Activated CD4-positive, alpha-beta T cell treated with anti-CD3 and anti-CD28 coated beads for 4 hours (primary cell): ENCODE measurements around the gene ALG2.
A peak's percentile ranks its signal among the peaks of the same experiment; 100 is the strongest.
"Not testable (repeated sequence)": the region's sequence is repeated elsewhere in the genome, so short reads cannot be mapped to it uniquely, and the experiment has no call there.

Experiments
- DNase-seq, 2 donors: peaks; one replicate each; pipeline ENCODE4 v3.0.0-alpha.2; 2020

ALG2 gene

DNA sequence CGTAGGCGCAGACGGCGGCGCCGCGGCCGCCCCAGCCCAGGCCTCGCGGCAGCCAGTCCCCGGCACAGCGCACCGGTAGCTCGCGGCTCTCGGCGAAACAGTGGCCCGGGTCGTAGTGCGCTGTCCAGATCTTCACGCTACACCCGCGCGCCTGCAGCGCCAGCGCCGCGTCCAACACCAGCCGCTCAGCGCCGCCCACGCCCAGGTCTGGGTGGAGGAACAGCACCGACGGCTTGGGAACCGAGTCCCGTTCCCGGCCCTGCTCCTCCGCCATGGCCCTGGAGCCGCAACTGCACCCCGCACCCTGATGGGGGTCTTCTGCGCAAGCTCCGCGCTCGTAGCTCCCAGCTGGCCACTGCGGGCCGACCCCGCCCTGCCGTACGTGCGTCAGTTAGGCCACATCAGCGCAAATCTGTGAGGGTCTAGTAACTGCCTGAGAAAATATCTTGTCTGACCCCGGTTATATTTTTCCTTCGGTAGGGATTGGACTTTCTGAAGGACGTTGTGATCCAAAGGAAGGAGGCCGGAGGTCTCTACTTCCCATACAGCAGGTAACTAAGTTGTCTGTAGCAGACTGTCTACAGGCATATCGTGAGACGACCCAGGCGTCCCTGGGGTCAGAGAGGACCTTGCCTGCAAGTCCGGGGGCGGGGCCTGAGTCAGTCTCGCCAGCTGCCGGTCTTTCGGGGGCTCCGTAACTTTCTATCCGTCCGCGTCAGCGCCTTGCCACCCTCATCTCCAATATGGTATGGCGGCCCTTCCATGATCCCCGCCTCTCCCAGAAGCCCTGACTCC lies at the start of gene ALG2, which contains the start of gene SEC61B:
Gene ALG2 (minus strand): TSS at position 322 of the 795 bp plus-strand sequence. CDS start 48 bp downstream, at position 274.
Gene SEC61B (plus strand): TSS at position 662 of the 795 bp plus-strand sequence. CDS start 82 bp downstream, at position 744.
- DNase-seq, result peak; percentile 95 to 97

DNA sequence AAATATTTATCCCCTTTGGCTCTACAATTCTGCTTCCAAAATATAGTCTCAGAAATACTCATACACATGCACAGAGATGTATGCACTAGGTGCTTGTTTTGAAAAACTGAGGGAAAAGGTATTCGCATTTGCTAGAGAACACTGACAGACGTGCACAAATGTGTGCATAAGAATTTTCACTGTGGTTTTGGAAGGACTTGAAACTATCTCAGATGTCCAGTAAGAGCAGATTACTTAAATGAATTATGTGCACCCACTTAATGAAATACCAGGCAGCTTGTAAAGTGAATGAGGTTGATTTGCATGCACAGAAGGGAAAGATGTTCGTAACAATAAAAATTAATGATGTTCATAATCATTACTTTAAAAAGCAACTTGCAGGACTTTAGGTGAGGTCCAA lies 48.7 kb upstream of the ALG2 start:
- no peak for DNase-seq

DNA sequence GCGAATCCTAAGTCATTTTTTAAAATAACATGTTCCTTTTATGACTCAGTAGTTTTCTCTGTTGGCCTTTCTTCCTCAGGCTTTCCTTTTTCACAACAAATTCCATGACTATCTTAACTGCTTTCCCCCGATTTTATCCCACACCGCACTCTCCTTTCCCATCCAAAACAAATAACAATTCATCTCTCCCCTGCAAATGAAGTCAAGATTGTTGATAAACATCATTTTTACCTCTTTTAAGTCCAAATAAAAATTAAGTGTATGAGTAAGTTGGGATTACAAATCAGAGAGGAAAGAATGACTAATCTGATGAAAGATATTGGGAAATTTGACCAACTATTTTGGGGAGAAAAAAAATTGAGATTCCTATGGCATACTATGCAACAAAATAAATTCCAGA lies 47.7 kb upstream of the ALG2 start:
- no peak for DNase-seq

GRCh38 chr9:99266255-99267023 lies 44.7 kb upstream of the ALG2 start:
- DNase-seq, result peak; percentile 22 to 46

DNA sequence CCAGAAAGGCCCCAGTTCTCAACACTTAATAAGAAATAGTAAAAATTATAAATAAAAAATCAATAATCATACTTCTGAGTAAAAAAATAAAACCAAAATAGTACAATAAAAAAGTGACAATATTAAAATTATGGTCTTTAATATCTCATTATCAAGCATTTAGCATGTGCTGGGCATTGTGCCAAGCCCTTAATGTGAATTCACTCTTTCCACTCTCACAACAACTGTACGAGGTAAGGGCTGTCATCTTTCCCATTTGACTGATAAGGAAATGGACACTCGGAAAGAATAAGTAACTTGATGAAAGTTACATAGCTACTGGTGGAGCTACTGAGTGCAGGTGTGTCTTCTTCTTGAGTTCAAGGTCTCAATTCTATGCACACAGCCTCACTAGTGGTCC lies 43.9 kb upstream of the ALG2 start:
- no peak for DNase-seq

GRCh38 chr9:99264070-99264680 lies 42.4 kb upstream of the ALG2 start:
- peak in 1 of 2 donors; percentile 13 for DNase-seq

DNA sequence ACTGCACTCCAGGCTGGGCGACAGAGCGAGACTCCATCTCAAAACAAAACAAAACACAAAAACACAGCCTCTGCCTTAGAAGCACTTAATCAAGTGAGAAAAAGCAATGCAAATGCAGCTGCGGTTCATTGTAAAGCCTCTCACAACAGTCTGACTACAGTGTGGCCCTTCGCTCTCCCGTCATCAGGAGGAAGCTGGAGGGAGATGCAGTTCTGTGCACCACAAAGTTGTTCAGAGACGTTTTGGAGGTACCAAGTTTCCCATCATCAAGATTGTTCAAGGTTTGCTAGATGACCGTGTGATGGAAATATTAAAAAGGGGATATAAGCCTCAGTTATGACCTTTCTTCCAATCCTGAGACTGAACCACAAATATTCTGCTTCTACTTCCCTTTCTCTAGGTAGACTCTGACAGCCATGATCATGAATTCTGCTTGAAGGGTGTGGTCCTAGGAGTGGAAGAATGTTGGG lies 41.2 kb upstream of the ALG2 start:
- no peak for DNase-seq

GRCh38 chr9:99261923-99262322 lies 40.2 kb upstream of the ALG2 start:
- no peak for DNase-seq

GRCh38 chr9:99259231-99259918 lies 37.6 kb upstream of the ALG2 start:
- peak; percentile 22 to 26 for DNase-seq

GRCh38 chr9:99257723-99258389 lies 36.1 kb upstream of the ALG2 start:
- DNase-seq, result no peak

DNA sequence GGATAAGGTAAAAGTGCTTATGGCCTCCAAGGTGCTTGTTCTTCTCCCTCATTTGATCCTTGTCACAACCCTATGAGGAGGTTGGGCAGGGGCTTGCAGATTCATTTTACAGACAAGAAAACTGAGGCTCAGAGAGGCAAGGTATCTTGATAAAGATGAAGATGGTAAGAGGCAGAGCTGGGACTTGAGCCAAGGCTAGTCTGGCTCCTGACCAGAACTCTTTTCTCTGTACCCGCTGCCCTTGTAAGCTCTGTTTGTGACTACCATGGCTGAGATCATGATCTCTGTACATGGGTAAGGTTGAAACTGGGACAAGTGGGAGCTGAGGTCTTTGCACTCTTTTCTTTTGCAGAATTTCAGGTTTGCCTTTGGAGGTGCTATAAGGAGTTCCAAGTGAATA lies 33.9 kb upstream of the ALG2 start:
- DNase-seq, result no peak

- peak; percentile 64 to 72 for DNase-seq
These were observed 32.2 kb upstream of the ALG2 start for GRCh38 chr9:99253772-99254431.

DNA sequence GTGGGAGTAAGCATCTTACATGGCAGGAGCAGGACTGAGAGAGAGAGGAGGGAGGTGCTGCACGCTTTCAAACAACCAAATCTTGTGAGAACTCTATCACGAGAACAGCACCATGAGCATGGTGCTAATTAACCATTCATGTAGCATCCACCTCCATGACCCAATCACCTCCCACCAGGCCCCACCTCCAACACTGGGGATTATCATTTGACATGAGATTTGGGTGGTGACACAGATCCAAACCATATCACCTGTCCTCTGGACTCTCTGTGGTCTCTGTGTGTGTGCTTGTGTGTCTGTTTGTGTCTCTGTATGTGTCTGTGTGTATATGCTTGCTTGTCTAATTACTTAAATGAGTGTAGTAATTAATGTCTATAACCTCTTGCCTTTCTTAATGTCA lies 31.4 kb upstream of the ALG2 start:
- DNase-seq, result no peak

GRCh38 chr9:99251157-99251556 lies 29.4 kb upstream of the ALG2 start:
- DNase-seq, result no peak

- DNase-seq, result no peak
These were observed 27.9 kb upstream of the ALG2 start for GRCh38 chr9:99249619-99250018.

DNA sequence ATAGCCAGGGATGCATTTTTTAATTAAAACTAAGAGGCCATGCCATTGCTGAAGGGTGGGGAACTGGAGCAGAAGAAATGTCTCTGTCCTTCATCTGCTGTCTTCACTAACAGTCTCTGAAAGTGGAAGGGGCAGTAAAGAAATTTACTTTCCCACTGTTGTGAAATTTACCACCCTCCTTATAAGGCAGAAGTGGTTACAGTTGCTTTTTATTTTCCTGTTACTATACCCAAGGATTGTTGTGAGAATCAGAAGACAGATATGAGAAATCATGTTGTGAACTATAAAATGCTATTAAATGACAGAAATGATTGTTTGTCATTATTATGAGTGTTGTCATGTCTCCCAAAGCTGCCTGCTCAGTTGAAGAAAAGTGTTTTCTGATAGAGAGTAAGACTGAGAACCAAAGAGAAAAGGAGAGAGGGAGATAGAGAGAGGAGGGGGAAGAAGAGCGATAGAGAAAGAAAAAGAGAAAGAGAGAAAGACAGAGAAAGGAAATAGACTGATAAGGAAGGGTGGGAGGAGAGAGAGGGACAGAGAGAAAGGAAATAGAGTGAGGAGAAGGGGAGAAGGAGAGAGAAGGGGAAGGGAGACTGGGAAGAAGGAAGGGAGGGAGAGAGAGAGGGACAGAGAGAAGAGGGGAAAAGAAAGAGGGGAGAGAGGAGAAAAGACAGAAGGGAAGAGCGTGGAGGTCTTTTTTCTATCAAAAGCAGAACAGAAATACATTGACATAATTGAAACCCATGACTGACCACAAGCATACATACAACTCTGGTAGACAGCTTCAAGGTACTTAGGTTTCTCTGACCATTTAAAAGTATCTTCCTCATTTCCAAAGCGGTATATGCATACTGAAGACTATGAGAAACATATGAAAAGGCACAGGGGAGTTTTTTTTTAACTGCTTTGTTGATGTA lies 22.9 kb upstream of the ALG2 start:
- DNase-seq, result no peak

- DNase-seq, result no peak
These were observed 19.4 kb upstream of the ALG2 start for GRCh38 chr9:99241106-99241505.

DNA sequence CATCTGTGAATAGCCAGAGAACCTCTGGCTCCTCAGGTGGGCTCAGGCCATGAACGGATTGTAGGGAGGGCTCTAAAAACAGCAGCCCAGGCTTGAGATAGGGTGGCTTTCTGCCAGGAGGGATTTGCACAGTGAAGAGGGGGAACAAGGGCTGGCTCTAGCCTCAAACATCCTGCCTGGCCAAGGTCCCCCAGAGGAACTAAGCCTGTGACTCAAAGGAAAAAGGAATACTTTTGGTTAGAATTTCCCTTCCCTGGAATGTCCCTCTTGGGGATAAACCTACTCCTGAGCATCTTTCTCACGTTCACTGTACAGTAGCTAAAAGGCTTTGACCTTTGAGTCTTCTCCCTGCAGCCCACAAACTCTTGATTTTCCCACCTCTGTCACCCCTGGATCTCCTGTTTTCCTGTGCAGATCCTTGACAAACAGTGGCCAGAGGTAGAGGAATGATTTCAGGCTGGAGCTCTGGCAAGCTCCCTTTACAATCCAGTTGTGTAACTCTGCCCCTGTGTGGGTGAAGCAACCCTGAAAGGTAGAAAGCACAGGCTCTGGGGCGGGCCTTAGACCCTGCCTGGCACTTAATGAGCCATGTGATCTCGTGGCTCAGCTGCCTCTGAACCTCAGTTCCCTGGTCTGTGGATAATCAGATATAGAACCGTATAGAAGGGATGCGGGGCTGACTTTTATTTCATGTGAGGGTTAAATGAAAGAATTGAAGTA lies 17.8 kb upstream of the ALG2 start:
- DNase-seq, result no peak

DNA sequence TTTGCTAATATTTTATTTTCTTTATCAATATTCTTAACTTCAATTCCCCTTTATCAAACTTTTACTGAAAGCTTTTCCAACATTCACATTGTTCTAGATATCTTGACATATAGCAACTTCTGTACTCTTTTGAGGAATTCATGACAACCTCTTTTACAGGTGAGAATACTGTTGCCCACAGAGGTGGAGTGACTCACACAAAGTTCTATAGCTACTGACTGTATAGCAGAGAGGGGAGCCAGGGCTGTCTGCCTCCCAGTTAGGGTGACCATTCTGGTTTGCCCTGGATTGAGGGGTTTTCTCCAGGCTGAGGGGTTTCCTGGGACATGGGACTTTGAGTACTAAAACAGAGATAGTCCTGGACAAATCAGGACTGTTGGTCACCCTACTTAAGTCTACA lies 16.6 kb upstream of the ALG2 start:
- no peak for DNase-seq

GRCh38 chr9:99237849-99238248 lies 16.1 kb upstream of the ALG2 start:
- DNase-seq, result not testable (repeated sequence)
